HG02642 (cell line): ENCODE data around the gene CDC37.

ENCODE experiments used
- ATAC-seq: cut with Tn5 transposase; IDR thresholded peaks from one replicate; pipeline ENCODE4 v1.9.1; 2021; ENCODE audit warnings: mild to moderate bottlenecking; ENCODE audit not compliant: unreplicated experiment, poor library complexity

Gene CDC37

DNA sequence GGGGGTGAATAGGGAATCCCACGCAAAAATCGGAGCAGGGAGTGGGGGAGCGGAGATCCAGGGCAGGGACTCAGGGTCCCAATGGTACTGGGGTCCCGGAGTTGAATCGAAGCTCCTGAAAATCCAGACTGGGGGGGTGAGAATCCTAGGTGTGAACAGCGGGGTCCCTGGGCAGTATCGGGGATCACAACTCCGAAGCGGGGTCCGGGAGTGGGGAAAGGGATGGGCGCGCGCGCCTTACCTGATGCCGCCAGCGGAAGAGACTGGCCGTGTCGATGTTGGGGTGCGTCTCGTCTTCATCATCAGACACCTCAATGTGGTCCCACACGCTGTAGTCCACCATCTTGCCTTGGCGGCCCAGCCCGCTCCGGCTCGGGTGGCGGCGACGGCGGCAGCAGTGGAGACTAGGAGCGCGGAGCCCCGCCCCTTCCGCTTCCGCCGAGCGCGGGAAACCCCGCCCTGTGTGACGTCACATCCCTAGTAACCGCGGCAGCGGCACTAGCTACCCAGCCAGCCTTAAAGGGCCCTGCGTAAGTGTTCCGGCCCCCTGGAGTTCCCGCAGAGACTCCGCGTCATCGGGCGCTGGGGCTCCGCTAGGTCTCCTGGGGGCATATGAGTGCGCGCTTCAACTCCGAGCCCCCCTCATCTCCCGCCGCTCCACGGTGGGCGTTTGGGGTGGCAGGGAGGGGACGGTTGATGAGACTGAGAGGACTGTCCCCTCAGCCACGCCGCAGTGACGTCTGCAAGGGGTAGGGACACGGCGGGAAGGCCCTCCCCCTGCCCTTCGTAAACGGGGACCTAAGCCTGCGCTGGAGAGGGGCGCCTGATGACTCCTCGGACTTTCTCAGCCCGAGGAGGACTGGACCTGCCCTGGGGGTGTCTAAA lies at the start of gene CDC37:
CDC37 (minus strand) TSS at position 406 of the 885 bp plus-strand sequence; CDS start at position 343, 63 bp downstream.
- ATAC-seq, result peak; percentile 88

DNA sequence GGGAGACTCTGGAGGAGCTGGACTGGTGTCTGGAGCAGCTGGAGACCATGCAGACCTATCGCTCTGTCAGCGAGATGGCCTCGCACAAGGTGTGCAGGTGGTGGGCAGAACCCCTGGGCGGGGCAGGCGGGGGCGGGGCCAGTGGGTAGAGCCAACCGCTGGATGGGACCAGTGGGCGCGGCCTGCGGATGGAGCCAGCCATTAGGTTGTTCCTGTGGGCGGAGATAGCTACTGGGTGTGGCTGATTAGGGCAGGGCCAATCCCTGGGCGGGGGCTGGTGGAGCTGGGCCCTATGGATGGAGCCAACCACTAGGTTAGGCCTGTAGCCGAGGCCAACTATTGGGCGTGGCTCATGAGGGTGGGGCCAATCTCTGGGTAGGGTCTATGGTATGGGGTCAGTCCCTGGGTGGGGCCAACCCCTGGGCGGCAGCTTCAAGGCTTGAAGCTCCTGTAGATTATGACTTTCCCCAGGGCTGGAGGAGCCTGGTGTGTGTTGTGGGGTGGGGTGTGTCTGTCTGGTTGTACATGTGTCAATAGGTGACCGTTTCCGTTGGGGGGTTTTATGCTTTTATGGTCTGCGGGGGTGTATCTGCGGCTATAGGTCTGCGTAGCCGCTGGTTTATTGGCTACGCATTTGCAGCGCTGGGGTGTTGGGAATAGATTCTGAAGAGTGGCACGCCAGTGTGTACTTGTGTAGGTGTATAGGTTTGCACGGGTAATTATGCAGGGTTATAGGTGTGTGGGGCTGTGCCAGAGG lies 47.7 kb upstream of the CDC37 start:
- ATAC-seq, result no peak

DNA sequence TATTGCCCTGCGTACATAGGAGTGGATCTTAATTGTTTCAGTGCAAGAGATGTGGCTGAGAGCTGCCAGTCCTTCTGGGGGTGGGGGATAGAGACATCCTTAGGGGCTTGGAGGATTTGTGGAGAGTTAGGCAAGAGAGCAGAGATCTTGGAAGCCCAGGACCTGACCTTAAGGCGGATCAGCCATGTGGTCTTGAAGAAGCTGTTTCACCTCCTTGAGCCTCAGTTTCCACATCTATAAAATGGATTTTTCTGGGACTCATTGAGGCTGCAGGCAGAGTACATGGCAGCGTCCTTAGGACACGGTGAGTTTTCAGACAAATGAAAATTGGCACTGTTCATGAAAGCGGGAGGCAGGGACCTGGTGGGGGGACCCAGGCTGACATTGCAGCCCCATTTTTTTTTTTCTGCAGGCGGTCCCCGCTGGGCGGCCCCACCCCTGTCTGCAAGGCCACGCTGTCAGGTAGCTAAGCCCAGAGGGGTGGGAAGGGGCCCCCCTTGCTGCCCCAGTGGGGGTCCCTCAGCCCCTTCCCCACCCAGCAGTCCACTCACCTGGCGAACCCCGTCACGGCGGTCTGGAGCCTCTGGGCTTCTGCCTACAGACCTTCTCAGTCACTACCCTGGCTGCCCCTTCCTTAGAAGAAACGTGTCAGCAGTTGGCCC lies 47.0 kb upstream of the CDC37 start:
- ATAC-seq, result no peak

DNA sequence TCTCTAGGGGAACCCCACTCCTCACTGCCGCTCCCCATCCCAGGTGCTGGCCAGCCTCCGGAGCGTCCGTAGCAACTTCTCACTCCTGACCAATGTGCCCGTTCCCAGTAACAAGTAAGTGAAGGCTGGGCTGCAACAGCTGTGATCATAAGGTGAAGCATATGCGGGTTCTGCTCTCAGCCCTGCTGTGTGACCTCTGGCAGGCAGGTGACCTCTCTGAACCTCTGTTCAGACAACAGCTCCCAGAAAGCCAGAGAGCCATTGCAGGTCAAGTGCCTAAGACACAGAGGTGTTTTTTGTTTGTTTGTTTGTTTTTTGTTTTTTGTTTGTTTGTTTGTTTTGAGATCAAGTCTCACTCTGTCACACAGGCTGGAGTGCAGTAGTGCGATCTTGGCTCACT lies 45.7 kb upstream of the CDC37 start:
- ATAC-seq, result no peak

DNA sequence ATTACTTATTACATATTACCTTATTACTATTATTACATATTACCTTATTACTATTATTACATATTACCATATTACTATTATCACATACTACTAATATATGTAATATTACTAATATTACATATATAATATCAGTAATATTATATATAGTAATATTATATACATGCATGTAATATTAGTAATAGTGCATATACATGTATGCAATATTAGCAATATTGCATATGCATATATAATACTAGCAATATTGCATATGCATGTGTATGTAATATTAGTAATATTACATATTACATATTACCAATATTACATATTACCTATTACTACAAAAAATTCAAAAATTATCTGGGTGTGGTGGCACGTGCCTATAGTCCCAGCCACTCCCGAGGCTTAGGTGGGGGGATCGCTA lies 39.4 kb upstream of the CDC37 start:
- no peak for ATAC-seq

DNA sequence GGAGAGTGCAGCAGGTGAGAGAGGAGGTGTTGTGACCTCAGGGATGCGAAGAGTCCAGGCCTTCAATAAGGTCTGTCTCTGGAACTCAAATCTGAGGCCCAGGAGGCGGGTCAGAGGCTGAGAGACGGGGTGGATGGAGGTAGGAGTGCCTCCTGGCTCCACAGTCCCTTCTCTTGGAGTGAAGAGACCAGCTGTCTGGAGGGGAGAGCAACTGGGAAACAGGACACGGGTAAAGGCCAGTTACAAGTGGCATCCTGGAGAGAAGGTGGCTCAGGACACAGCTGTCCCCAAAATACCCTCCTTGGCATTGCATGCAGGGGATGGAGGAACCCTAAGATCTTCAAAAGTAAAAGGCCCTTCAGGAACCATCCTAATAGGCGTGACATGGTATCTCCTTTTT lies 36.2 kb upstream of the CDC37 start:
- ATAC-seq, result no peak

DNA sequence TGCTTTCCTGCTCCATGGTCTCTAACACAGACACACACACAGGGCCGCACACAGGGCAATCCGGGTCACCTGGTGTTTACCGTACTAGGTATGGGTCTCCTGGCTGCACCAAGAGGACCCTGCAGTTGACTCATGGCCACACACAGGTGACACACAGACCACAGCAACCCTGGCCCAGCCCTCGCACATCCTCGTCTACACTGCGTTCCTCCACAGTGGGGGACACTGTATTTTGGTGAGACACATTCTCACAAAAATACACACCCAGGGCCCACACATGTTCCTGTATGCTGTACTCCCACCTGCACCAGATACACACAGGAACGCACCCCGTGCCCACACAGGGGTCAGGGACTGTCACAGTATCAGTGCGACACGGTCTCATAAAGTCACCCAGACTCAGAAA lies 29.8 kb upstream of the CDC37 start:
- no peak for ATAC-seq

DNA sequence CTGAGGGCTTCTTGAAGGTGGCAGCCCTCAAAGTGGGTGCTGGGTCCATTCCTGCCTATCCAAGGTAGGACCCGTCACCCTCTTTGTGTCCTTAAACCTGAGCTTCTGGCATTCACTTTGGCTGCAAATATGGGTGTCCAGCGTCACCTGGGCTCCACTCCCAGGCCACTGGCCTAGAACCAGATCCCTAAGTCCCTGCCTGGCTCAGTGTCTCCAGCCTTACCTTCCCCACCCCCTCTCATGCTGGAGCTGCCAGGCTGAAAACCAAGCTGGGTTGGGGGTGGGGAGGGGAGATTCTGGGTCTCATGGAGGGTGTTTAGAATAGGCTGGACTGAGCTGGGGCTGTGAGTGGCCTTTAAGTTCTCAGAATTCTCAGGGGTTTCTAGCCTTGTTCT lies 29.4 kb upstream of the CDC37 start:
- no peak for ATAC-seq

DNA sequence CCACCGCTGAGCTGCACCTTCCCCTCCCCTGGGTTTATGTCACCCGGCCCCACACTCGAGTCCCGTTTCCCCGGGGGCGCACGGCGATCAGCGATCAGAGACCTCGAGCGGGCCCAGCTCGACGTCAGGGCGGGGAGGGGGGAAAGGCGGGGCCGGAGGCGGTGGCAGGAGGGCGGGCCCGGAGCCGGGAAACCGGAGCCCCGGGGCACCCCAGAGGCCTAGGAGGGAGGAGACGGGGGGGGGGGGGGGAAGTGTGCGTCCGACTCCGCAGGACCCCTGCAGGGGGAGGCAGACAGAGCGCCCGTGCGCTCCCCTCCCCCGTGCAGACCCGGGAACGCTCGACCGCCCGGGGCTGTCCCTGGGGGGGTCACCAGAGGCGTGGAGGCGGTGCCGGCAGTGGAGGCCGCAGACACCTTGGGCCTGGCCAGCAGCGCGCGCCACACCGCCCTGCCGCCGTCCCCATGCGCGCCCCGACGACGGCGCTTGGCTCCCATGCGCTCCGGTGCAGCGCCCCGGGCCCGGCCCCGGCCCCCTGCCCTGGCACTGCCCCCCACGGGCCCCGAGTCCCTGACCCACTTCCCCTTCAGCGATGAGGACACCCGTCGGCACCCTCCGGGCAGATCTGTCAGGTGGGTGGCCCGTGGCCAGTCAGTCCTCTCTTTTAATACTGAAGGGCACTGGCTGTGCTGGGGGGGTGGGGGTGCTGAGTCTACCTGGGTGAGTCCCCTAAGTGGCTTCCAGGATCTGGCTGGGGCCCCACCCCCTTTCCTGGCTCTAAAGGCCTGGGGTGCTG lies 28.8 kb upstream of the CDC37 start:
- no peak for ATAC-seq

DNA sequence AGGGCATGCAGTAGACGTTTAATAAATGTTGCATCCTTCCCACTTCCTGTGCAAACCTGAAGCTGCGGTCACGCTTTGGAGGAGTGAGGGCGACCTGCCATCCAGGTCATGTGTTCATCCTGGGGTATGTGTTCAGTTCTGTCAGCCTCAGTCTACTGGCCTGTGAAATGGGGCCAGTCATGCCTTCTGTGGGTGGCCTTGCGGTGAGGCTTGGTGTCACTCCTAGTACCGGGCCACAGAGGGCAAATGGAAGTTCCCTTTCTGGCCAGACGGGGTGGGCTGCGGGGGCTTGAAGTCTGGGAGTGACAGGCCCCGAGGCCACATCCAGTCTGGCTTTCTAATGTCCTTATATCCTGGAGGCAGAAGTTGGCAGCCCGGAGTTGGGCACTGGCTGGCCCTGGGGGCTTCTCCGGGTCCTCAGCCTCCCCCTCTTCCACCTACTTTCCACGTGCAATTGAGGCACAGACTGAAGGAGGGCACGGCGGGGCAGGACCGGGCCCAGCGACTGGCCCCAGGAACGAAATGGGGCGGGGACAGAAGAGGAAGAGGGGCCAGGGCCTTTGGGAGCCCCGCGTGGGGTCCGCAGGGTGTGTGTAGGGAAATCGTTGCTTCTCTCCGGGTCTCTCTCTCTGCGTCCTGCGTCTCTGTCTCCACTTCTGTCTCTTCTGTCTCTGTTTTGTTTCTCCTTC lies 28.1 kb upstream of the CDC37 start:
- no peak for ATAC-seq

DNA sequence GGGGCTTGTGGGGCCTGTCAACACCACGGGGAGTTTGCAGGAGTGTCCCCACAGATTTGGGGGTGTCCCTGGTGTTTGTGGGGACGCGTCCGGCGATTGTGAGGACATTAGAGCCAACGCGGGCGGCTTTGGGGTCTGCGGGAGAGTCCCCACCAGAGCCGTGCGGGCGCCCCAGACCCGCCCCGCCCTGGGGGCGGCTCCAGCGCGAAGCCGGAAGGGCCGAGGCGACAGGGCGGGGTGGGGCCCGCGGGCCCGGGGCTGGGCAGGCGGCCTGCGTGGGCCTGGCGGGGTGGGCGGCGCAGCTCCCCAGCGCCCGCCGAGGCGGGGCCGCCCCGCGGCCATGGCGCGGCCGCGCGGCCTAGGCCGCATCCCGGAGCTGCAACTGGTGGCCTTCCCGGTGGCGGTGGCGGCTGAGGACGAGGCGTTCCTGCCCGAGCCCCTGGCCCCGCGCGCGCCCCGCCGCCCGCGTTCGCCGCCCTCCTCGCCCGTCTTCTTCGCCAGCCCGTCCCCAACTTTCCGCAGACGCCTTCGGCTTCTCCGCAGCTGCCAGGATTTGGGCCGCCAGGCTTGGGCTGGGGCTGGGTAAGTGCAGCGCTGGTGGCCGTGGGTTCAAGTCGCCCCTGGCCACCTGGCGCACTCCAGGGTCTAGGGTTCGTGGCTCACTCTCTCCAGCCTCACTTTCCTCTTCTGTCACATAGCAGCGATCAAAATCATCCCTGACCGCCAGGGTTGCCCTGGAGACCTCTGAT lies 27.3 kb upstream of the CDC37 start:
- peak; percentile 33 for ATAC-seq

DNA sequence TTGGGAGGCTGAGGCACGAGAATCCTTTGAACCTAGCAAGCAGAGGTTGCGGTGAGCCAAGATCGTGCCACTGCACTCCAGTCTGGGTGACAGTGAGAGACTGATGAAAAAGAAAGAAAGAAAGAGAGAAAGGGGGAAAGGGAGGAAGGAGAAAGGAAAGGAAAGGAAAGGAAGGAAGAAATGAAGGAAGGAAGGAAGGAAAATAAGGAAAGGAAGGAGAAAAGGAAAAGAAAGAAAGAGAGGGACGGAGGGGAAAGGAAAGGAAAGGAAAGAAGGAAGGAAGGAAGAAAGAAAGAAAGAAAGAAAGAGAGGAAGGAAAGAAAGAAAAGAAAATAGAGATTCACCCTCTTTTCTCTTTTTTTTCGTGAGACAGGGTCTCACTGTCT lies 25.6 kb upstream of the CDC37 start:
- no peak for ATAC-seq

DNA sequence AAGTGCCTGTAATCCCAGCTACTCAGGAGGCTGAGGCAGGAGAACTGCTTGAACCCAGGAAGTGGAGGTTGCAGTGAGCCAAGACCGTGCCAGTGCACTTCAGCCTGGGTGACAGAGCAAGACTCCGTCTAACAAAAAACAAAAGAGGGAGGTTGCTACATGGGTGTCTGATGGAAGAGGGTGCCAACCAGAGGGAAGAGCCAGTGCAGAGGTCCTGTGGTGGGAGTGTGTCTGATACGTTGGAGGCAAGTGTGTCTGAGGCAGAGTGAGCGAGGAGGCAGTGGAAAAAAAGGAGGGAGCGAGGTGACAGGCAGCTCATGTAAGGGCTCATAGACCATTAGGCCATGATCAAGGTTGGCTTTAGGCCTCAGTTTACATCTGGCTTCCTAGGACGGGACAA lies 23.8 kb upstream of the CDC37 start:
- ATAC-seq, result no peak

DNA sequence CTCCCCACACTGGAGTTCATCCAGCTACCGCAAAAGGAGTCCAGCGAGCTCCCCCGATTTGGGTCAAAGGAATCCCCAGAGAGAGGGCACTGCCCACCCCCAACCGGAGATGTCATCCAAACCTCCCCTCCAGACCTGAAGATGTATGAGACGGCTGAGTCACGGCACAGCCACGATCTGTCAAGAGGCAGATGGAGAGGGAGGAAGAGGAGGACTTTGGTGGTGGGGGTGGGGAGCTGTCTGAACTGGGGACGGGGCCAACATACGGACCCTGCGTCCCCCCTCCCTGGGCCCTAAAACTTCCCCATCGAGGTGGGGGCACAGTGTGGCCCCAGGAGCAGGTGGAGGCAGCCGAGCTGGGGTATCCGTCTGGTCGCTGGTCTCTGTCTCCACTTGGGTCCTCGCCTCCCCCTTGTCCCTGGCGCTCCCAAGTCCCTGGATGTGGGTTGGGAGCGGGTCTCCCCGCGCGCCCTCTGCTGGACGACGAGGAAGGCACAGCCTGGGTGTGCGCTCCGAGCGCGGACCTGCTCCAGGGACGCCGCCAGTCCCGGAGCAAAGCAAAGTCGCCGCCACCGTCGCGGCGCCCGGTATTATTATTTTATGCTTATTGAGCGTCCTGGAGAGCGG lies 20.8 kb upstream of the CDC37 start:
- peak; percentile 49 for ATAC-seq

DNA sequence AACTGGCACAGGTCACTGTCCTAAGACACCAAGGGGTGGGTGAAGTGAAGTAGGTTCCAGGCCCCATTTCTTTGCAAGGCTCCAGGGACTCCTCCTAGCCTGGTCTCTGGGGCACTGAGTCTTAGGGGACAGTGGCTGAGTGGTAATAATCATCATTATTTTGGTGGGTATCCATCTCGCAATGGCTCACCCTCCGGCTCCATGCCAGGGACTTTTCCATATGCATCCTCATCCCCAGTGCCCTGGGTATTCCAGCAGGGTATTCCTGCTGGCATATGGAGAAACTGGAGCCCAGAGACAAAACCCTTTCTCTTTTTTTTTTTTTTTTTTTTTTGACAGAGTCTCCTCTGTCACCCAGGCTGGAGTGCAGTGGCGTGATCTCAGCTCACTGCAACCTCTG lies 19.5 kb upstream of the CDC37 start:
- ATAC-seq, result no peak

DNA sequence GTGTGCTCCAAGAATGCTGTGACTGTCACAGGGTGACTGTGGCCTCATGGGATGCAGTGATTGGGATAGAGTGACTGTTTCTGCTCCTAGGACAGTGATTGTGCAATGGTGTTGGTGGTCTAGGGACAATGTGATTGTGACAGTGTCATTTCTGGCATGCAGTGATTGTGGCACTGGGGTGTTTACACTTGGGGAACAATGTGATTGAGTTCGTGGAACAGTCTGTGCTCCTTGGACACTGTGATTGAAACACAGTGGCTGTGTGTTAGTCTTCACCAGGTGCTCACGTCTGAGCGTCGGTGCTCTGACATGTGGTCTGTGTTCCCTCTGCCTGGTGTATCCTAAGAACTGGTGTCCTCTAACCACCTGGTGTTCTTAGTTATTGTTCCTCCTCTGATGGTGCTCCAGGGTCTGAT lies 18.7 kb upstream of the CDC37 start:
- ATAC-seq, result no peak

DNA sequence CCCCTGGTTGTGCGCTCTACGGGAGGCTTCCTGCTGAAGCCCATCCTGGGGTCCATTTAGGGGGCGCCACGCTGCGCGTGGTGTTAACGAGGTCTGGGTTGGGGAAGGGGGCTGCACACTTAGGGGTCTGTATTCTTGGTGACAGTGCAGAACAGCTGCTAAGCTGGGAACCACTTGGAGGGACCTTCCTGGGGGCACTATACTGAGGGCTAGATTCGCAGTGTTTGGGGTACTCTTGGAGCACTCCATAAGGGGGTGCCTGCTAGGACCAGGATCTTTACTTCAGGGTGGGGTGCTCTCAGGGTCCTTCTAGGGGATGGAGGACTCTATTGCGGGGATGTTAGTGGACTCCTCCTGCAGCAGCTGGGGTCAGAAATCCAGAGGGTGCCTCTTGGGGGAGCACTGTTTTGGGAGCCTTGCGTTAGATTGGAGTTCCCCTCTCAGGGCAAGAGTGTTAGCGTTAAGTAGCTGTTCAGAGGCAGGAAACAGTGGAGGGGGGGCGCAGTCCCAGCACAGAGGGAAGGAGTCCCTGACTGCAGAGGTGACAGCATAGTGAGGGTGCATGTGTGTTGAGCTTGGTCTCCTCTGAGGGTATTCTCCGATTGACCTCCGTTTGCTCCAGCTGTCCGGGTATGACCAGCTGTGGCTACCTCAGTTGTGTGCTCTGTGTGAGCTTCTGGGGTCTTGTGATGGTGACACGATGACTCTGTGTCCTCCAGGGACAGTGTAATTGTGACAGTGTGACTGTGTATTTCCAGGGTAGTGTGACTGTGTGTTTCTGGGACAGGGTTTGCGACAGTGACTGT lies 18.1 kb upstream of the CDC37 start:
- ATAC-seq, result no peak
